Left hindlimb (tissue), 1 donor: ENCODE results near the gene FXYD3.

ENCODE experiments used
- DNase-seq: peaks from one replicate; pipeline ENCODE4 v3.0.0-alpha.2; 2018

FXYD3 gene, protein sequence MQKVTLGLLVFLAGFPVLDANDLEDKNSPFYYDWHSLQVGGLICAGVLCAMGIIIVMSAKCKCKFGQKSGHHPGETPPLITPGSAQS

GRCh38 chr19:35115177-35115951 lies at the start of gene FXYD3:
TSS of gene FXYD3 (plus strand) at chr19:35115823. CDS start at chr19:35119377, 3,554 bp downstream.
- peak; percentile 60 for DNase-seq

DNA sequence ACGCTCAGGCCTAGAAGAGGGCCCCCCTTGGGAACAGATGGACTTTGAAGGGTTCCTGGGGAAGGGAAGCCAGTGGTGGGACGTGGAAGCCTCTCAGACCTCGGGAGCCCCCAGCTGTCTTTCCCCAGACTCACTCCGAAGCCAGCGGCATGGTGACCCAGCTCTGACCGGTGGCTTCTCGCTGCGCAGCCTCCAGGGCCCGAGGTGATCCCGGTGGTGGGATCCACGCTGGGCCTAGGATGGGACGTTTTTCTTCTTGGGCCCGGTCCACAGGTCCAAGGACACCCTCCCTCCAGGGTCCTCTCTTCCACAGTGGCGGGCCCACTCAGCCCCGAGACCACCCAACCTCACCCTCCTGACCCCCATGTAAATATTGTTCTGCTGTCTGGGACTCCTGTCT lies 49.5 kb upstream of the FXYD3 start:
- no peak for DNase-seq

GRCh38 chr19:35066691-35067563 lies 48.7 kb upstream of the FXYD3 start:
- peak; percentile 85 for DNase-seq

GRCh38 chr19:35068941-35069634 lies 46.5 kb upstream of the FXYD3 start:
- no peak for DNase-seq

DNA sequence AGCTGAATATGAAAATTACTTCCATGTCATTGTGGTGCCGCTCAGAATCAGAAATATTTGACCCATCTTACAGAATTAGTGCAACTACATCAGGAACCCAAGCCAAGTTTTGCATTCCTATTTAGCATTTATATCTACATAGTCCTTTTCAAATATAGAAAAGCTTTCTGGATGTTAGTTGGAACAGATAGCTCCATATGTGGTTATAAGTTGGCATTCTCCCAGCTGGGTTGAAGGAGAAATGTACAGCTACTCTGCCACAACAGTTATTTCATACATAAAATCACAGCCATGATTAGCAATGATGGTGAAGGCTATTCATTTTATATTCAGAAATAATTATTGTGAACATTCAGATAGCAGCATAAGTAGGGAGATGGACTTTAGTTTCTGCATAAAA lies 45.9 kb upstream of the FXYD3 start:
- no peak for DNase-seq

GRCh38 chr19:35070471-35070870 lies 45.2 kb upstream of the FXYD3 start:
- no peak for DNase-seq

DNA sequence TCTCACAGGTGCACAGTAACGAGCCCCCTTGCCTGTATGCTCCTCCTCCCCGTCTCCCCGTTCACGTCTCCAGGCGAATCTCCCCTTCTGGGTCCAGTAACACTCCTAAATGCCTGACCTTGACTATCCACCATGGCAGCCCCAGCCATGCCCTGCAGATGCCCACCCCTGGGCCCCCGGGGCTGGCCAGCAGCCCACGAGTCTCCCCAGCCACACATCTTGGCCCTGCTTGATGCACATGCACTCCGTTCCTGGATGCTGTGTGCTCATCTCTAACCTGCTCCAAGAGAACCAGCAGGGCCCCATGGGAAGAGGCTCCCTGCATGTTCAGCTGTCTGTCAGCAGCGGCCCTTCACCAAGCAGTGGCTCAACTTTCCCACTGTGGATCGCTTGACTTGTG lies 42.1 kb upstream of the FXYD3 start:
- no peak for DNase-seq

- no peak for DNase-seq
These were observed 41.7 kb upstream of the FXYD3 start for GRCh38 chr19:35073941-35074340.

DNA sequence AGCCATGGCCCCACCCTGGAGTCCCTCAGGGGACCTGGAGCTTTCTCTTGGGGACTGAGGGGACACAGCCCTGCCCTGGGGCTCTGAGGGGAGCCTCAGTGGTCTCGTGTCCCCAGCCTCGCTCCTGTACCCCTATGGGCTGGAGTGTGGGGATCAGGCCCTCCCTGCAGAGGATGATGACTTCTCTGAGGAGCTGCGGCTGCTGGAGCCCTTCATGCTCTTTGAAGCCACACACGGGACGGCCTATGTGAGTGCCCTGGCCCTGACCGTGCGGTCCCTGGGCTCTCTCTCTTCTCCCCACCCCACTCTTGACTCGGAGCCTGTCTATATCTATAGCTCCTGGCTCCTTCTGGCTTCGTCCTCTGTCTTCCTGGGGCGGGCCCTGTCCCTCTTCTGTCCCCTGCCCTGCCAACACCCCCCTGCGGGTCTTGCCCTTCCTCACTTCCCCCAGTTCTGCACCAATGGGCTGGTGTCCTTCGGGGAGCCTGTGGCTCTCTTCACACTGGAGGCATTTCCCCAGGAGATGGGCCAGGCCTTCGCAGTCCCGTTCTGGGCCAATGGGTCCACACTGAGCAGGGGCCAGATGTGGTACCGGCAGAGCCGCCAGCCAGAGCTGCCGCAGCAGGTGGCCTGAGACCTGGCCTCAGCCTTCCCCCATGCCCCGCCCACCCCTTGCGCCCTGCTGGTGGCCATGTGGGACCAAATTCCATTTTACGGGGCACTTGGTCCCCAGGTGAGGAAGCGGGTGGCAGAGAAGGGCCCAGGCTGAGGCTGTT lies 41.0 kb upstream of the FXYD3 start:
- no peak for DNase-seq

GRCh38 chr19:35075202-35076025 lies 40.2 kb upstream of the FXYD3 start:
- no peak for DNase-seq

DNA sequence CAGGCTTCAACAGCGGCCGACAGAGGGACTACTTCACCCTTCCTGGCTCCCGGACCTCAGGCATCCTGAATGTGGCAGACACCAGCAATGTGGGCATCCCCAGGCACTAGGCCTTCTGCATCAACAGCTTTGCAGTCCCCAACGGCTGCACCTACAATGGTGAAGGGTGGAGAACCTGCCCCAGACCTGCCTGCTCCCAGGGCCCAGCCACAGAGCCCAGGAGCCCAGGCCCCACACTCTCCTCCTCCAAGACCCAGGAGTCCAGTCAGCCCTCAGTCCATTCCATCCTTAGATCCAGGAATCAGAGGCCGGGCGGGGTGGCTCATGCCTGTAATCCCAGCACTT lies 39.6 kb upstream of the FXYD3 start:
- DNase-seq, result no peak

- no peak for DNase-seq
These were observed 39.0 kb upstream of the FXYD3 start for GRCh38 chr19:35076657-35077056.

- no peak for DNase-seq
These were observed 38.0 kb upstream of the FXYD3 start for GRCh38 chr19:35077411-35078223.

GRCh38 chr19:35079826-35080225 lies 35.8 kb upstream of the FXYD3 start:
- DNase-seq, result no peak

DNA sequence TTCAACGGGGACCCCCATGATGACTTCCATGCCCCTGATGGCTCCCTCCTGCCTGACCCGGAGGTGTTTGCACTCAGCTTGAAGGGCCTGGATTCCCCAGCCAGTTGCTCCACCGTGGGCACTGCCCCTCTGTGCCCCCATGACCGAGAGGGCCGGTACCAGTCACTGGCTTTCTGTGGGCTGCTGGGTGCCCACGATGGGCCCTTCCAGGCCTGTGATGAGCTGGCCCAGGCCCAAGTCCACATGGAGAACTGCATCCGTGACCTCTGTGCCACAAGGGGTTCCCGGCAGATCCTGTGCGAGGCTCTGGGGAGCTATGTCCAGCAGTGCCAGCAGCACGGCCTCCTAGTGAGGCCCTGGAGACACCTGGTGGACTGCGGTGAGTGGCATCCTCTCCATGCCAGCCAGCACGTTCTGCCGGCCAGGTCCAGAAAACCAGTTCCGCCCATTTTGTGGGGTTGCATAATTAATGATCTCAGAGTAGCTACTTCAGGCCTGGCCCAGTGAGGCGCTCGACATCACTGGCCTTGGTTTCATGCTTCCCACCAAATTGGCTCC lies 34.9 kb upstream of the FXYD3 start:
- no peak for DNase-seq

GRCh38 chr19:35081201-35081600 lies 34.4 kb upstream of the FXYD3 start:
- no peak for DNase-seq

DNA sequence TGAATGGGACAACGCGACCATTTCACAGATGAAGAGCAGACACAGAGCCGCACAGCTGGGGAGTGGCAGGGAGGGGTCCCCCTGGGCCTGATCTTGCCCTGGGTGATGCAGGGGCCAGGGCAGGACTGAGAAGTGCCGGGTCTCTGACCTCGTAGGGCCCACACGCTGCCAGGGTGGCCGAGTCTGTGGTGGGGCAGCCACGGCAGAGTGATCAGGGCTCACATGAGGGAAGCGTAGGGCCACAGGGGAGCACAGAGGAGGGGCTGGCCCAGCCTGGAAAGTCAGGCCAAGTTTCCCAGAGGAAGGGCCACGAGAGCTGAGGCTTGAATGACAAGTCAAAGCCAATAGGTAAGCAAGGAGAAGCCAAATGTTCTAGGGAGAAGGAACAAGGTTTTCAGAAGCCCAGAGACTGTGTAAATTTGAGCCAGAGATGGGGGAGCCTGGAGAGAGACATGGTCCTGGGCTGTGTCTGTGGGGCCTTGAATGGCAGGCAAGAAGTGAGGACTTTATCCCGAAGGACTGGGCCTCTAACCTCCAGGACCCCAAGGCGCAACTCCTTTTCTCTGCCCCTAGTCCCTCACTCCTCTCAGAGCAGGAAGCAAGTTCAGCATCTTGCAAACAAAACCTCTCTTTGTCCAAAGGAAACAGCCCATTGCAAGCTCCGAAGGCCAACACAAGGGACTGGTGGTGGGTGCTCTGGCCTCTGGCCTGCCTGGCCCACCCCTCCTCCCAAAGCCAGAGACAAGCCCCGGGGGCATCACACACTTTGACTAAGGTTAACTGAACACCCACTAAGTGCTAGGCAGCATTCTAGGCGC lies 31.7 kb upstream of the FXYD3 start:
- DNase-seq, result no peak

DNA sequence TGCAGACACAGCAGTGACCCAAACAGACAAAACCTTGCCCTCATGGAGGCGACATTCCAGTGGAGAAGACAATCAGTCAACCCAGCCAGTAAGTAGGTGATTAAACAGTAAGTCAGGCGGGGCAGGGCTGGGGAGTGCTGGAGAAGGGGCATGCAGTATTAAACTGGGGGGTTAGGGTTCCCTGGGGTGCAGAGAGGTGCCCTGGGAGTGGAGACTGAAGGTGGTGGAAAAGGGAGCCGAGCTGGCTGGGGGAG lies 31.2 kb upstream of the FXYD3 start:
- DNase-seq, result no peak

- no peak for DNase-seq
These were observed 29.7 kb upstream of the FXYD3 start for GRCh38 chr19:35085947-35086346.

- DNase-seq, result no peak
These were observed 29.2 kb upstream of the FXYD3 start for GRCh38 chr19:35086455-35086854.
